Panc1 (cell line): Measurements from ENCODE around the gene HCFC1R1. TPM values are rescaled to one million over a fixed set of nuclear protein-coding genes. Genes with fewer than 3 reads are reported as not detected.

ENCODE experiments used
- ATAC-seq: fragments of 200-7000 bp; cut with Tn5 transposase; 2 replicates; pipeline ENCODE4 v1.9.1; 2020; ENCODE audit warnings: mild to moderate bottlenecking, moderate library complexity
- BruUV-seq: library from RNA; stranded (reverse); fragments of 400-500 nt; replicated peaks from 2 replicates; lab custom pipeline; 2021; lab: Mats Ljungman, UMichigan
- CTCF ChIA-PET: fragments of 300-600 bp; sonication (Branson Sonifier 250); formaldehyde crosslinking; loops from one replicate; lab custom pipeline; 2022; ENCODE audit warnings: antibody characterized with exemption; lab: Charles Lee
- POLR2A ChIA-PET: fragments of 300-600 bp; sonication (Branson Sonifier 250); formaldehyde crosslinking; loops from one replicate; lab custom pipeline; 2022; ENCODE audit warnings: antibody characterized with exemption; lab: Charles Lee
- DNase-seq: peaks from one replicate; pipeline ENCODE4 v3.0.0-alpha.2; 2010; ENCODE audit warnings: low read depth, low spot score
- H3K27ac ChIP-seq: 2 replicates; pipeline ENCODE4 v1.5.1; 2011; ENCODE audit warnings: mild to moderate bottlenecking, low read length, inconsistent platforms
- H3K27me3 ChIP-seq: fragments of 200-500 bp; sonication (Bioruptor generic); 2 replicates; pipeline ENCODE4 v1.6.0; 2014; ENCODE audit warnings: low read length, inconsistent platforms; ENCODE audit not compliant: control insufficient read depth, insufficient read depth
- H3K36me3 ChIP-seq: fragments of 200-500 bp; sonication (Bioruptor generic); 2 replicates; pipeline ENCODE4 v1.5.1; 2014; ENCODE audit warnings: inconsistent platforms, mild to moderate bottlenecking, low read length, moderate library complexity; ENCODE audit not compliant: control insufficient read depth, insufficient read depth
- H3K4me1 ChIP-seq: 2 replicates; pipeline ENCODE4 v1.5.1; 2011; ENCODE audit warnings: inconsistent platforms, mild to moderate bottlenecking, low read length, moderate library complexity; ENCODE audit not compliant: control insufficient read depth, insufficient read depth
- H3K4me3 ChIP-seq, 2 experiments: 2 replicates each; pipeline ENCODE4 v1.5.1; 2011 to 2012; ENCODE audit warnings: low read depth in 2 of 2, low read length in 2 of 2, mild to moderate bottlenecking in 2 of 2, inconsistent platforms in 1 of 2, moderate library complexity in 1 of 2
- H3K9me3 ChIP-seq: fragments of 200-500 bp; sonication (Bioruptor generic); 2 replicates; pipeline ENCODE4 v1.5.1; 2014; ENCODE audit warnings: low read depth, mild to moderate bottlenecking, inconsistent platforms, low read length, moderate library complexity; ENCODE audit not compliant: control insufficient read depth, insufficient read depth
- CTCF ChIP-seq: fragments of 450-650 bp; IDR thresholded peaks from 2 replicates; pipeline ENCODE4 v1.5.1; 2017; ENCODE audit warnings: mild to moderate bottlenecking
- POLR2AphosphoS5 ChIP-seq: IDR thresholded peaks from 2 replicates; pipeline ENCODE4 v1.6.1; 2012; ENCODE audit warnings: mild to moderate bottlenecking, low read depth, low read length, moderate library complexity
- REST ChIP-seq, 2 experiments: IDR thresholded peaks; 2 replicates each; pipeline ENCODE4 v1.6.1; 2011 to 2012; ENCODE audit warnings: low read depth in 2 of 2, control low read depth in 1 of 2, low read length in 1 of 2, mild to moderate bottlenecking in 1 of 2, moderate library complexity in 1 of 2; ENCODE audit not compliant: insufficient read depth in 1 of 2
- SIN3A ChIP-seq: IDR thresholded peaks from 2 replicates; pipeline ENCODE4 v1.6.1; 2012; ENCODE audit warnings: low read depth, mild to moderate bottlenecking, low read length, moderate library complexity, borderline replicate concordance; ENCODE audit not compliant: insufficient read depth
- TCF7L2 ChIP-seq: IDR thresholded peaks from 2 replicates; pipeline ENCODE4 v1.6.1; 2011; ENCODE audit warnings: mild to moderate bottlenecking, low read depth, low read length, inconsistent platforms
- in situ Hi-C: cut with HindIII; loops from 2 replicates; pipeline ENCODE4 v1.10.0; 2016; ENCODE audit warnings: low sequenced_read_pairs, low pct_unique_long_range_greater_than_20kb
- intact Hi-C: fragments of 100-400 bp; cut with micrococcal nuclease; formaldehyde crosslinking; loops from one replicate; pipeline ENCODE4 v1.10.0; 2022; ENCODE audit not compliant: unreplicated experiment
- total RNA-seq: library from RNA; stranded (reverse); gene quantifications from one replicate; pipeline ENCODE4 v1.2.1, GENCODE V29; 2021; ENCODE audit not compliant: unreplicated experiment

Gene HCFC1R1
- total RNA-seq, 1 experiment from 2014 or later = 67.3 TPM

- in situ Hi-C loops (no loop called here), intact Hi-C loops (loop anchor here (10.0 kb wide), 1 partner anchor 65 kb away; no protein-coding TSS in a partner anchor)
- ATAC-seq (no peak), DNase-seq (no peak)
- H3K4me3 ChIP-seq = peak overlapping the region; percentile 58 to 74
- no TSS peak for BruUV-seq
- POLR2A ChIA-PET = no interaction called here
- H3K9me3 ChIP-seq = no peaks in the 10 kb centered on the region
- CTCF ChIA-PET = interaction anchor here (0.8 to 2.2 kb wide), 4 partner anchors 28 to 1218 kb away, joined by 3 to 6 read pairs (median 4); no protein-coding TSS in a partner anchor
- no peaks in the 10 kb centered on the region for H3K27me3 ChIP-seq
- no peaks in the 10 kb centered on the region for H3K36me3 ChIP-seq
- peaks cover 2% of the 10 kb centered on the region for H3K4me1 ChIP-seq
- H3K27ac ChIP-seq = peak overlapping the region; percentile 83
- TF ChIP-seq SIN3A = no peak
- TF ChIP-seq POLR2AphosphoS5 = no peak
- no peak for TF ChIP-seq TCF7L2
- TF ChIP-seq REST (IDR thresholded peaks at IDR 0.05; ENCODE audit: insufficient read depth in 1 of 2, low read depth in 2 of 2, low read length in 1 of 2) = no peak
- TF ChIP-seq CTCF = no peak
Observed at GRCh38 chr16:3059723-3060242, 36.0 kb upstream of the HCFC1R1 start.

GRCh38 chr16:3059041-3059722, 35.4 kb upstream of the HCFC1R1 start:
- Histone ChIP-seq H3K9me3 (no peaks in the 10 kb centered on the region), H3K27me3 (no peaks in the 10 kb centered on the region), H3K27ac (peak overlapping the region; percentile 83), H3K4me1 (peaks cover 2% of the 10 kb centered on the region; the same call in 1 of the 2 replicates), H3K4me3 (peak overlapping the region; percentile 70 to 74), H3K36me3 (no peaks in the 10 kb centered on the region)
- no peak for DNase-seq
- in situ Hi-C loops = no loop called here
- intact Hi-C loops = loop anchor here (10.0 kb wide), 1 partner anchor 66 kb away; no protein-coding TSS in a partner anchor
- POLR2A ChIA-PET = no interaction called here
- no TSS peak for BruUV-seq
- peak; percentile 97 for TF ChIP-seq CTCF
- TF ChIP-seq REST (IDR thresholded peaks at IDR 0.05; ENCODE audit: insufficient read depth in 1 of 2, low read depth in 2 of 2, low read length in 1 of 2) = no peak
- TF ChIP-seq POLR2AphosphoS5 = peak; percentile 33; the same call in 1 of the 2 replicates
- TF ChIP-seq TCF7L2 = no peak
- TF ChIP-seq SIN3A = peak; percentile 65; the same call in 1 of the 2 replicates
- CTCF ChIA-PET = interaction anchor here (0.6 to 2.2 kb wide), 10 partner anchors 9 to 1218 kb away, joined by 3 to 9 read pairs (median 4); a partner anchor contains a TSS
- ATAC-seq = peak; percentile 93
